Fibroblast of skin of abdomen (primary cell): ENCODE data around the gene SH2D3C.
A peak's percentile ranks its signal among the peaks of the same experiment; 100 is the strongest.
"Not testable (repeated sequence)": the region's sequence is repeated elsewhere in the genome, so short reads cannot be mapped to it uniquely, and the experiment has no call there.

Experiments
- DNase-seq: peaks from one replicate; pipeline ENCODE4 v3.0.0-alpha.2; 2013

SH2D3C gene

GRCh38 chr9:127763918-127764384 is 14.5 kb downstream of the SH2D3C start:
- DNase-seq = no peak

GRCh38 chr9:127762111-127762676 is 16.3 kb downstream of the SH2D3C start:
- no peak for DNase-seq

- no peak for DNase-seq
Observed at GRCh38 chr9:127761491-127761956, 16.9 kb downstream of the SH2D3C start.

GRCh38 chr9:127761061-127761460 is 17.4 kb downstream of the SH2D3C start:
- no peak for DNase-seq

- no peak for DNase-seq
Observed at GRCh38 chr9:127758843-127759242, 19.6 kb downstream of the SH2D3C start.

- DNase-seq = not testable (repeated sequence)
Observed at GRCh38 chr9:127756776-127757175, 21.7 kb downstream of the SH2D3C start.

- DNase-seq = no peak
Observed at GRCh38 chr9:127756233-127756632, 22.2 kb downstream of the SH2D3C start.

- DNase-seq = no peak
Observed at GRCh38 chr9:127755061-127756060, 23.1 kb downstream of the SH2D3C start.

- DNase-seq = no peak
Observed at GRCh38 chr9:127754099-127755060, 24.1 kb downstream of the SH2D3C start.

- no peak for DNase-seq
Observed at GRCh38 chr9:127753622-127754021, 24.8 kb downstream of the SH2D3C start.

GRCh38 chr9:127753148-127753547 is 25.3 kb downstream of the SH2D3C start:
- DNase-seq = no peak

GRCh38 chr9:127751269-127752054 is 27.0 kb downstream of the SH2D3C start:
- no peak for DNase-seq

GRCh38 chr9:127749090-127749787 is 29.2 kb downstream of the SH2D3C start:
- DNase-seq = no peak

GRCh38 chr9:127746959-127747569 is 31.4 kb downstream of the SH2D3C start:
- no peak for DNase-seq

GRCh38 chr9:127744398-127745110 is 33.9 kb downstream of the SH2D3C start:
- no peak for DNase-seq

- DNase-seq = peak; percentile 63
Observed at GRCh38 chr9:127742435-127743088, 35.9 kb downstream of the SH2D3C start.

GRCh38 chr9:127741831-127742434 is 36.5 kb downstream of the SH2D3C start:
- DNase-seq = peak; percentile 40

- DNase-seq = no peak
Observed at GRCh38 chr9:127739614-127740330, 38.7 kb downstream of the SH2D3C start.
